CD4-positive, alpha-beta T cell treated with Interleukin-1 beta for 1 hour (primary cell): ENCODE measurements around the gene KRTAP5-10.
"Not testable (repeated sequence)": the region's sequence is repeated elsewhere in the genome, so short reads cannot be mapped to it uniquely, and the experiment has no call there.

Experiments
- DNase-seq, 2 donors: peaks; one replicate each; pipeline ENCODE4 v3.0.0-alpha.2; 2020 to 2022

KRTAP5-10 gene

DNA sequence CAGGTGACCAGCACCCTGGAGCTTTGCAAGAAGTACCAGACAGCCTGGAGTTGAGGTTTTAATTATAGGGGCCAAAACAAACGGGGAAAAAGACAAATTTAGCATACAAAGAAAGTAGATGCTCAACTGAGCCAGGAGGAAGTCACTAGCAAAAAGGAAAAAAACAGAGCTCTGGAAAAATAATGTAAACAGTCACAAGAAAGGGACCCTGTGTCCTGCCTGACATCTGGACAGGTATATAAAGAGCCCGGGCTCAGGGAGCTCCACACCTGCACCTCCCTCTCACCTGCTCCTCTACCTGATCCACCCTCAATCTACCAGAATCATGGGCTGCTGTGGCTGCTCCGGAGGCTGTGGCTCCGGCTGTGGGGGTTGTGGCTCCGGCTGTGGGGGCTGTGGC is at the start of gene KRTAP5-10:
Gene KRTAP5-10, plus strand, starts transcription at position 301 of the 400 bp plus-strand sequence. Its CDS starts 25 bp downstream, at position 326.
- no peak for DNase-seq

DNA sequence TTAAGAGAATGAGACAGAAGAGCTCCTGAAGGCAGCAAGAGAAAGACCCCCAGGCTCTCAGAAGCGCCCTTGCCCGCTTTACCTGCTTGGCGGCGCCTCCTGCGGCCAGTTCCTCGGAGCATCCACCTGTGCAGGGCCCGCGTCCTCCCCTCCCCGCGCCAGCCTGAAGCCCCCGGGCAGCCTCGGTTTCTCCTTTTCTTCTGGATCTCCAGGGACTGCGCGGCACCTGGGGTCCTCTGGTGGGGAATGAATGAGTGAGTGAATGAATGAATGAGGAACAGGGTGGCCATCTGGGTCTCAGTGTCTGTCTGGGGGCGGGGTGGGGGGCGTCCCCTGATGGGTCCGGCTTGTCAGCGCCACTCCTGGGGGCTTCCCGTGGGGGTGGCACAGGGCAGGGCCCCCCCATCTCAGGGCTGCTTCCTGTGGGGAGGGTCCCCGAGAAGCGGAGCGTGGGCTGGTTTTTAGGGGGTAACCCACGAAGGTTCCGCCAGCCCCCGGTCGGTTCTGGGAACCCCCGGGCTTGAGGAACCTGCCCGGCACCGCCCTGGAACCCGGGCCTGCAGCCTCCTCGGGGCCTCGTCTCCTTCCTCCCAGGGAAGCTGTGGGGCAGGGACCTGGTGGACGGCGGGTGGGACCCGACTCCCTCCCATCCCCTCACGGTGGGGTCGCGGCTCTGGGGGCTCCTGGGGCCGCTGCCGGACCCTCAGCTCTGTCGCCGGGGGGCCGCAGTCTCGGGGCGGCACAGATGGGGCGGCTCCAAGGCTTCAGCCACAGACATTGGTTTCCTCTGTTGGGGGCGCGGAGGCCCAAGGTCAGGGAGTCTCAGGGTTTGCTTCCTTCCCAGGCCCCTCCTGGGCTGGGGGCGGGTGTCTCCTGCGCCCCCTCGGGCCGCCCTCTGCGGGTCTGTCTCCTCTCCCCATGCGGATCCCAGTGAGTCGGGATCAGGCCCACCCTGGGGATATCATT is 46.6 kb upstream of the KRTAP5-10 start:
- no peak for DNase-seq

GRCh38 chr11:71519546-71519945 is 45.8 kb upstream of the KRTAP5-10 start:
- DNase-seq, result no peak

DNA sequence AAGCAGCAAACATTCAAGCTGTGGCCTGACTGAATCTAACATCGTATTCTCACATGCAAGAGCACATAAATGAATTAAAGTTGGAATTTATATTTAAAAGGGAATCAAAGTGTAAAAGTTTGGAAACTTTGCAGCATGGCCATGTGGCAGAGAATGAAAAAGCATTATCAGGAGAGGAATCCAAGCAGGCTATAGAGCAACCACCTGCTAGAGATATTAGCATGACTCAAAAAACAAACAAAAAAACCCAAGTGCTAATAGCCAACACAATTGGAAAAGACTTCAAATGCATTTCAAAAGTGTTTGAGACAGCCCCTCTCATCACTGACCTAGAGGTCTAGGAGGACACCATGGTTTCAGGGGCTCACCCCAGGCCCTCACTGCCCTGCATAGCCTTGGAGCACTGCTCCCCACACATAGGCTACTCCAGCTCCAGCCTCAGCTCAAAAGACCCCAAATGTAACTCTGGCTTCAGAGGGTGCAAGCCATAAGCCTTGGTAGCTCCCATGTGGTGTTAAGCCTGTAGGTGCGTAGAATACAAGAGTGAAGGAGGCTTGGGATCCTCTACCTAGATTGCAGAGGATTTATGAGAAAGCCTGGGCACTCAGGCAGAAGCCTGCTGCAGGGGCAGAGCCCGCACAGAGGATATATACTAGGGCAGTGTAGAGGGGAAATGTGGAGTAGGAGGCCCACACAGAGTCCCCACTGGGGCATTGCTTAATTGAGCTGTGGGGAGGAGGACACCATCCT is 40.0 kb upstream of the KRTAP5-10 start:
- DNase-seq, result no peak

DNA sequence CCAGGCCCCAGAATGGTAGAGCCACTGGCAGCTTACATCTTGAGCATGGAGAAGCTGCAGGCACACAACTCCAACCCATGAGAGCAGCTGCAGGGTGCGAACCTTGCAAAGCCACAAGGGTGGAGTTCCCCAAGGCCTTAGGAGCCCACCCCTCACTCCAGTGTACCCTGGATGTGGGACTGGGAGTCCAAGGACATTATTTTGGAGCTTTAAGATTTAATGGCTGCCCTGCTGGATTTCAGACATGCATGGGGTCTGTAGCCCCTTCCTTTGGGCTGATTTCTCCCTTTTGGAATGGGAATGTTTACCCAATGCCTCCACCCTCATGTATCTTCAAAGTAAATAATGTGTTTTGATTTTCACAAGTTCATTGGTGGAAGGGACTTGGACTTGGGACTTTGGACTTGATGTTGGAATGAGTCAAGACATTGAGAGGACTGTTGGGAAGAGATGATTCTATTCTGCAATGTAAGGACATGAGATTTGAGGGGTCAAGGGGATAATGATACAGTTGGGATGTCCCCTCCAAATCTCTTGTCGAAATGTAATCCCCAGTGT is 39.3 kb upstream of the KRTAP5-10 start:
- DNase-seq, result no peak

DNA sequence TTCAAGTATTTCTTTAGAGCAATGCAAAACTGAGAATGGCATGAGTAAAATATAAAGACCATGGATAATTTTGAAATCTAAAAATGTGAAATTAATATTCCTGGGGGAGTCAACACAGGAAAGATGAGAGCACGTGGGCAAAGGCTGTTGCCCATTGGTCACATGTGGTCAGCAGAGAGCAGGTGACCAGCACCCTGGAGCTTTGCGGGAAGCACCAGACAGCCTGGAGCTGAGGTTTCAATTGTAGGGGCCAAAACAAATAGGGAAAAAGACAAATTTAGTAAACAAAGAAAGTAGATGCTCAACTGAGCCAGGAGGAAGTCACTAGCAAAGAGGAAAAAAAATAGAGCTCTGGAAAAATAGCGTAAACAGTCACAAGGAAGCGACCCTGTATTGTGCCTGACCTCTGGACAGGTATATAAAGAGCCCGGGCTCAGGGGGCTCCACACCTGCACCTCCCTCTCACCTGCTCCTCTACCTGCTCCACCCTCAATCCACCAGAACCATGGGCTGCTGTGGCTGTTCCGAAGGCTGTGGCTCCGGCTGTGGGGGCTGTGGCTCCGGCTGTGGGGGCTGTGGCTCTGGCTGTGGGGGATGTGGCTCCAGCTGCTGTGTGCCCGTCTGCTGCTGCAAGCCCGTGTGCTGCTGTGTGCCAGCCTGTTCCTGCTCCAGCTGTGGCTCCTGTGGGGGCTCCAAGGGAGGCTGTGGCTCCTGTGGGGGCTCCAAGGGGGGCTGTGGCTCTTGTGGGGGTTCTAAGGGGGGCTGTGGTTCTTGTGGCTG is 38.4 kb upstream of the KRTAP5-10 start, which contains the start of gene KRTAP5-7:
Gene KRTAP5-7, plus strand, starts transcription at position 472 of the 780 bp plus-strand sequence. Its CDS starts 34 bp downstream, at position 506.
- not testable (repeated sequence) for DNase-seq

GRCh38 chr11:71527576-71528210 is 37.7 kb upstream of the KRTAP5-10 start:
- DNase-seq, result no peak

DNA sequence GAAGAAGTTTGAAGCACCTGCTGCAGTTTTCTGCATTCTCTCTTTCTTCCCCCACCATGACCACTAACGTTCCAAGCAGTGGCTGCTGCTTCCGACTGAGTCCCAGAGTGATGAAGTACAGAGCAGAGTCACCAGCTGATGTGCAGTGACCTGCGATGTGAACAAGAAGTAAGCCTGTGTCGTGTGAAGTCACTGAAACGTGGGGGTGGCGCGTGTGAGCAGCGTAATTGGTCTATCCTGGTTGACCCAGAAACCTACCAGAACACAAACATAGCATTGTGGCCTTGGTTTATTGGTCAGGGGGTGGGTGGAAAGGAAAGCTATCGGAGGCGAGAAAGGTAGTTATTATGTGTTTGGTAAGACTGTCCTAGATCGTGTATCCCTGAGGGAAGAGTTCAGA is 34.8 kb upstream of the KRTAP5-10 start:
- DNase-seq, result no peak

DNA sequence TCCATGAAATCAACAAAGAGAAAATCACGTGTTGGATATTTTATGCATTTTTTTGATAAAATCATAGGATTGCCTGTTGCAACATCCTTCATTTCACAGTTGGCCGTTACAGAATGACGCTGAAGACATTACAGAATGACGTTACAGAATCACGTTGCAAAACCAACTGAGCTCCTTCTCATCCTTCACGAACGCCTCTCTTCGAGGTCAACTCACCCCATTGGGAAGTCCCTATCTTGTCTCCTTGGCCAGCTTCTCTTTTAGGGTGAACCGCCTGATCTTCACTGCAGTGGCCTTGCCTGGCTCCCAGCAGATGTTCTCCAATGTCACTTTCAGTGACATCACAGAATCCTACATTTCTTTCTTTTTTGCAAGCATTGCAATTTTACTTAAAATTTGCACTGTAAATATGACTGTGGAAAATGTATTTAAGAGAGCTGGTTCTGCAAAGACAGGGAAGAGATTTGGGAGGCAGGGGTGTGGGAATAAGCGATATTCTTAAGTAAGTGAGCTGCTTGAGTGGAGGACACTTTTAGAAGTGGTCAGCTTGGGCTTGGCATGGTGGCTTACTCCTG is 33.2 kb upstream of the KRTAP5-10 start:
- DNase-seq, result no peak

GRCh38 chr11:71534711-71535608 is 30.4 kb upstream of the KRTAP5-10 start:
- not testable (repeated sequence) for DNase-seq

GRCh38 chr11:71535825-71536224 is 29.5 kb upstream of the KRTAP5-10 start:
- no peak for DNase-seq

DNA sequence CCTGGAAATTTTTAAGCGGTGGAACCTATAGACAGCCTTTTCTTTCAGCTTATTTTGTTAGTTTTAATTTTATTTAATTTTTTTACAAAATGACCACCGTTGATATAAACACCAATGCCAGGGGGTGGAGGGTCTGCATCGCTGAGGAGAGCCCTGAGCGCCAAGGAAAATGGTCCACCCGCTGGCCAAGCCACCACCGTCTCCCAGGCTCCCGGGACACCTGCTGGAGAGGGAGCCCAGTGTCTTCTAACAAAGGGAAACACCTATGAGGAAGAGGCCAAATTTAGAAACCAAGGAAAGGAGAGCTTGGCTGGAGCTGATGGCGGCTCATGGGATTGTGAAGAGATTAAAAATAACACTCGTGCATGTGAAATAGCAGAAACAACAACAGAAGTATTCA is 27.8 kb upstream of the KRTAP5-10 start:
- DNase-seq, result no peak

DNA sequence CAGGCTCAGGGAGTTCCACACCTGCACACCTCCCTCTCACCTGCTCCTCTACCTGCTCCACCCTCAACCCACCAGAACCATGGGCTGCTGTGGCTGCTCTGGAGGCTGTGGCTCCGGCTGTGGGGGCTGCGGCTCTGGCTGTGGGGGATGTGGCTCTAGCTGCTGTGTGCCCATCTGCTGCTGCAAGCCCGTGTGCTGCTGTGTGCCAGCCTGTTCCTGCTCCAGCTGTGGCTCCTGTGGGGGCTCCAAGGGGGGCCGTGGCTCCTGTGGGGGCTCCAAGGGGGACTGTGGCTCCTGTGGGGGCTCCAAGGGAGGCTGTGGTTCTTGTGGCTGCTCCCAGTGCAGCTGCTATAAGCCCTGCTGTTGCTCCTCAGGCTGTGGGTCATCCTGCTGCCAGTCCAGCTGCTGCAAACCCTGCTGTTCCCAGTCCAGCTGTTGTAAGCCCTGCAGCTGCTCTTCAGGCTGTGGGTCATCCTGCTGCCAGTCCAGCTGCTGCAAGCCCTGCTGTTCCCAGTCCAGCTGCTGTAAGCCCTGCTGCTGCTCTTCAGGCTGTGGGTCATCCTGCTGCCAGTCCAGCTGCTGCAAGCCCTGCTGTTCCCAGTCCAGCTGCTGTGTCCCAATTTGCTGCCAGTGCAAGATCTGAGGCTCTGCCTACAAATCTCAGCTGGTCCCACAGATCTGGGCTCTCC is 27.2 kb upstream of the KRTAP5-10 start, which contains the start of gene KRTAP5-8:
Gene KRTAP5-8, plus strand, starts transcription at position 49 of the 689 bp plus-strand sequence. Its CDS starts 31 bp downstream, at position 80.
- not testable (repeated sequence) for DNase-seq

- DNase-seq, result no peak
Measured at GRCh38 chr11:71538666-71538990, 26.7 kb upstream of the KRTAP5-10 start.

- DNase-seq, result no peak
Measured at GRCh38 chr11:71539017-71539416, 26.3 kb upstream of the KRTAP5-10 start.

DNA sequence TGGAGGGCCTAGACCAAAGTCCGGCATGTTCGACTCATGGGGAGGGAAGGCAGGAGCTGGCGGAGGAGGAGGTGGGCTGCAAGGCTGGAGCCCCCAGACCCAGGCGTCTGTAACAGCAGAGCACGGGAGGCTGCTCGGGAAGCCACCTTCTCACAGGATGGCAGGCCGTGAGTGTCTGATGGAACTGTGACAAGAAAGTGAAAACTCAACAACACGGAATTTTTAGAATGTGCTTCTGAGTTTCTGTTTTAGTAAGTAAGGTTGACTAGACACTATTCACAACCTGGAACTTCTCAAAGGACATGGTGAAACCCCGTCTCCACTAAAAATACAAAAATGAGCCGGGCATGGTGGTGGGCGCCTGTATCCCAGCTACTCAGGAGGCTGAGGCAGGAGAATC is 25.4 kb upstream of the KRTAP5-10 start:
- not testable (repeated sequence) for DNase-seq

DNA sequence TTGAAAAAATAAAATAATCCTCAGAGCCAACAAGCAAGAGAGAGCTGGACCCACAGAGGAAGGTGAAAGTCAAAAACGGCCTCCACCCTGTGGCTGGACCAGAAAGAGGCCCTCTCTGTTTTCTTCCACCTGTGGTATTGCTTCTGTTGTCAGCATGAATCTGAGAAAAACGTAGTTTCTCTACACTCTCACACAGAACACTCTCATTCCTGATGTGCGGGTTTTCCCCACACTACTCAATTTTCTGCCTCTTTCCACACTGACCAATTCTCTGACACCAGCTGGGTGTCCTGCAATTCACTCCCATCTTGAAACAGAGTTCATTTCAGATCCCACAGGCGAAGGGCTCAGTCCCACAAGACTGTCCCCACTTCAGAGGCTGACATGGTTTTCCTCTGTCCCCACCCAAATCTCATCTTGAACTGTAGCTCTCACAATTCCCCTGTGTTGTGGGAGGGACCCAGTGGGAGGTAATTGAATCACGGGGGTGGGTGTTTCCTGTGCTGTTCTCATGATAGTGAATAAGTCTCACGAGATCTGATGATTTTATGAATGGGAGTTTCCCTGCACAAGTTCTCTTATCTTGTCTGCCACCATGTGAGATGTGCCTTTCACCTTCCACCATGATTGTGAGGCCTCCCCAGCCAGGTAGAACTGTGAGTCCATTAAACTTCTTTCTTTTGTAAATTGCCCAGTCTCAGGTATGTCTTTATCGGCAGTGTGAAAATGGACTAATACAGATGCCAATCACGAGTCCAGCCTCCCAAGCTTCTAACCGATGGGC is 24.6 kb upstream of the KRTAP5-10 start:
- not testable (repeated sequence) for DNase-seq

- no peak for DNase-seq
Measured at GRCh38 chr11:71542382-71542781, 23.0 kb upstream of the KRTAP5-10 start.
